RKO (cell line): ENCODE results near the gene TNFRSF8.

Experiments
- DNase-seq: peaks from one replicate; pipeline ENCODE4 v3.0.0-alpha.2; 2016; ENCODE audit warnings: low spot score

TNFRSF8 gene

DNA sequence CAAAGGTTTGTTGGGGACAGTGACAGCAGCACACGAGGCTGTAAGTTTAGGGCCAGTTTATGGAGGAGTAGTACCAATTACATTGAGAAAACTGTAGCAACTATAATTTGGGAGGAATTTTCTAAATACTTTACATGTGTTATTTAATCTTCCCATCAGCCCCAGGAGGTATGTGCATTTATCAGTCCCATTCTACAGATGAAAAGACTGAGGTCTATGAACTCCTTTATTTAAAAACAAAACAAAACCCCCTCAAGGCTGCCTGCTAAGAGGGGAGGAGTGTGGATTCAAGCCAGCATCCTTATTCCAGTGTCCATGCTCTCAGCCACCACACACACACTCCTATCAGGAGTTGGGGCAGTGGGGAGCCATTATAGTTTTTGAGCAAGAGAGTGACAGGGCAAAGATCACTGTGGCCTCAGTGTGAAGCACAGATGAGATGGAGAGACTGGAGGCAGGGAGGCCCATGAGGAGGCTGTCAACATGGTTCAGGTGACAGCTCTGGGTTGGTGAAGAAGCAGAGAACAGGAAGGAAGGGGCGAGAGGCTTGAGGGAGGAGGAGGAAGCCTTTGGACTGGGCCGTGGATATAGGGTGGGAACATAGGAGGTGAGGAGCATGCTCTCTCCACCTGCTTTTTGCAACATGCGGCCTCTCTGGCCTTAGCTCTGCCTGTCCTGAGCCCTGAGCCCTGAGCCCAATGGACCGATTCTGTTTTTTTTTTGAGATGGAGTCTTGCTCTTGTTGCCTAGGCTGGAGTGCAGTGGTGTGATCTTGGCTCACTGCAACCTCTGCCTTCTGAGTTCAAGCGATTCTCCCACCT lies 113.4 kb downstream of the TNFRSF8 start:
- no peak for DNase-seq

DNA sequence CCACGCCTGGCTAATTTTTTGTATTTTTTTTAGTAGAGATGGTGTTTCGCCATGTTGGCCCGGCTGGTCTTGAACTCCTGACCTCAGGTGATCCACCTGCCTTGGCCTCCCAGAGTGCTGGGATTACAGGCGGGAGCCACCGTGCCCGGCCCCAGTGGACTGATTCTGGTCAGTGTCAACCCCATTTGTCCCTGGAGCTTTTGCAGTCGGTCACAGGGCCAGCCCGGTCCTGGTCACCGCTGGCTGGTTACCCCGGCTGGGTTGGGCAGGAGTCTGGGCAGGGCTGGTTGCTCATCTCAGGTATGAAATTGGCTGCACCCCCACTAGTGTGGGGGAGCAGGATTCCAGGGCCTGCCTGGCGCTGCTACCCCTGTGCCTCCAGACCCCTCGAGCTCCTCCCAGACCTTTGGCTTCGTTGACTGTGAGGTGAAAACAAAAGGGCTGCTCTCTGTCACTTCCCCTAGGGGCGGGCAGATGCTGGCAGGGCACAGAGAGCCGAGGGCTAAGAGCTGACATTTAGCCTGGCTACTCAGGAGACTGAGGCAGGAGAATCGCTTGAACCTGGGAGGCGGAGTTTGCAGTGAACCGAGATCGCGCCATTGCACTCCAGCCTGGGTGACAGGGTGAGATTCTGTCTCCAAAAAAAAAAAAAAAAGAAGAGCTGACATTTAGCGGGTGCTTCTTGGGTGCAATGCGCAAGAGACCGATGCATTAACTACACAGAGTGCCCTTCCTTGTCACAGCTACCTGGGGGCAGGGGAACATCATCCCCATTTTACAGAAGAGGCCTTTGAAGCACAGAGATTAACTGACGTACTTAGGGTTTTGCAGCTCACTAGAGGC lies 114.3 kb downstream of the TNFRSF8 start:
- DNase-seq = no peak

DNA sequence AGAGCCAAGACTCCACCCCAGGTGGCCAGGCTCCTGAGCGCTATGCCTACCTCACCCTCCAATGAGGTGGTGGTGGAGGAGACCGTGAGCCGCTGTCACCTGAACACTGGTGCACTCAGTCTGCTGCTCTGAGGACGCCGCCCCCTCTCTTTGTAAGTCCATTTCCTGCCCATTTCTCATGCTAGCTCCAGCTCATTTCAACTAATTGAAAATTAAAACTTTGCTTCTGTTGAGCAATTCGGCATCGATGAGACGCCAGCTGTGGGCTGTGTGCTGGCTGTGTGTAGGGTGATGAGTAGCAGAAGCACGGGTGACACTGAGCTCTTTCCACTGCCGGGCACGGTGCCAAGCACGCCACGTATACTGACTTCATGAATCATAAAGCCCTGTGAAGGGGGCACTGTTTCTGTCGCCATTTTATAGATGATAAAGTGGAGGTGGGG lies 114.9 kb downstream of the TNFRSF8 start:
- DNase-seq = peak; percentile 41

DNA sequence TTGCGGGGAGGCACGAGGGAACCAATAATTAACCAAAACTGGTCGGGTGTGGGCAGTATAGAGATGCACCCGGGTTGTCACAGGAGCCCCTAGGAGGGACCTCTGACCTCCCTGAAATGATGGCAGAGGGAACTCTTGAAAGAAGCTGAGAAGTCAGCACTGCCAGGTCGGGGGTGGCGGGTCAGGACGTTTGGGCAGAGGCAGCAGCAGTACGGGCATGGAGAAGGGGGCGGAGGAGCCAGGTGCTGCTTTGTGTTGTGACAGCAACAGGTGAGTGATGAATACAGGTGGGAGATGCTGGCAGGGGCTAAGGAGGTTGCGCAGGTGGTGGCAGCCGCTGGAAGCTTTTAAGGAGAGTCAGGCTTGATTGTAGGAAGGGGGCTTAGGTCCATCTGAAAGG lies 115.4 kb downstream of the TNFRSF8 start:
- DNase-seq = no peak

DNA sequence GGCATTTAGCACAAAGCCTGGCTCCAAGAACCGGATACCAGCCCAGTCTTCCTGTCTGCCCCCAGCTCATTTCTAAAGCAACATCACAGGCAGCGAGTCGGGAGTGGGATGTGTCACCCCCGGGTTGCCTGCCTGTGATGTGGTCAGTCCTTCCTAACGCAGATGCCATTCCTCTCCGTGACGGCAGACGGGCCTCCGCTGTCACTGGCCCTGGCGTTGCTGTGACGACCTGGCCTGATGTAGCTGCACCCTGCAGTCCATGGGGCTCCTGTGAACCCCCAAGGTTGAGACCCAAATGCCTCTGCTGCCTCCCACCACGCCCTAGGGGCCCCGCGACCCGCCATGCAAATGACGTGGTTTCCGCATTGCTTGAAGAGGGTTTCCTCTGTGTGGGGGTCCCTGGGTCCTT lies 116.0 kb downstream of the TNFRSF8 start:
- DNase-seq = peak; percentile 26

DNA sequence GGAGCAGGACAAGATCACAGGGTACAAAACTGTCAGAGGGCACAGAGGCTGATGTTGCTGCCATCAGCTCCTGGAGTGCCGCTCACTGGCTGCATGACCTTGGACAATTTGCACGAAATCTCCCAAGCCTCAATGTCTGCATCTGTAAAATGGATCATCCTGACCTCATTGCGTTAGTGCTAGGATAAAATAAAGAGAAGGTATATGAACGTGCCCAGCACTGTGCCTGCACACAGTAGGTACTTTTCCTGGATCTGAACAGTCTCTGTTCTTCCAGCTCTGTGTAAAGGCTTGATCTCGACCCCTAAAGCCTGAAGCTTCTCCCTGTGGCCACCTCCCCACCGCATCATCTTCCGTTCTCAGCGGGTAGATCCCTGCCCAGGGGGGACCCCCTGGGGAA lies 116.6 kb downstream of the TNFRSF8 start:
- no peak for DNase-seq

DNA sequence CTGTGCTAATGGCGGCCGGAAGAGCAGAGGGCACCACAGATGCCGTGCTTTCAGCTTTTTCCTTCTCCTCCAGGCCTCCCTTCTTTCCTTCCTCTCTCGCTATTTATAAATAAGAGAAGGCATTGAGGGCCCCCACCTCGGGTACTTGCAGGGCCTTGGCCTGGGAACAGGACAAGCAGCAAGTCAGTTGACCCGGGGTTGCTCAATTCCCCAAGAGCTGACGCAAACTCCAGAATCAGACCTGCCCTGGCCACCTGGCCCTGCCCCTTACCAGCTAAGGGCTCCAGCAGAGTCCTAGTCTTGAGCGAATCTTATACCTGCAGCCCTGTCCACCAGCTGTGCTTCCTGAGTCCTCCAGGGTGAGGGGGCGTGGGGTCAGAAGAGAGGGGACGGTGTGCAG lies 117.2 kb downstream of the TNFRSF8 start:
- DNase-seq = no peak

DNA sequence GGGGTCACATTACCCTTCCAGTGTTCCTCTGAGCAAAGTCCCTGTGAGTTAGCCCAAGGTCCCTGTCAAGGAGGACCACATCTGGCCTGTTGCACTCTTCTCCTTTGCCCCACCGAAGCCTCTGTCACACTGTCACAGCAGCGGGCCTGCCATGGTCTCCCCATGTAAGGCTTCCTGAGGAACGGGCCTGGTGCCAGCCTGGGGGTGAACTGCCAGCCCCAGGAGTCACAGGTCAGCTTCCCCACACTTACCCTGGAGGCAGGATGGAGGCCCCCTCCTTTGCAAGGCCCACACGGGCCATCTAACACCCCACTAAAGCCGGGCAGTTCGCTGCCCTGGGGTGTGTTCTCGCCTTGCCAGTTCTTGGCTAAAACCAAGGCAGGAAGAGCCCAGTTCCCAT lies 117.8 kb downstream of the TNFRSF8 start:
- no peak for DNase-seq

DNA sequence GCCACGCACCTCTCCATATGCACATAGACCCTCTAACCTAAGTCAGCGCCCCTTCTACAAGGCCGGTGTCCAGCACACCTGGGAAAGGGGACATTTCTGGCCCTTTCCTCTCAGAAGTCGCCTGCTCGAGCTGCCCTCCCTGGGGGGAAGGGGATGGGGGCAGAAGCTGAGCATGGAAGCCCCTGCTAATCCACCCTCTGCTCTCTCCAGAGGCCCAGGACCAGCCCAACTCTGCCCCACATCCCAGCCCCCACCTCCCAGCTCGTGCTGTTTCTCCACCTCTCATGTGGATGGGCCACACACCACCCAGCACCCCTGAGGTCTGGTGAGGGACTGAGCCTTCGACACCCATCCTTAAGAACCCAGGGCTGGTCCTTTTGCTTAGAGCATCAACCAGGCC lies 118.5 kb downstream of the TNFRSF8 start:
- no peak for DNase-seq

DNA sequence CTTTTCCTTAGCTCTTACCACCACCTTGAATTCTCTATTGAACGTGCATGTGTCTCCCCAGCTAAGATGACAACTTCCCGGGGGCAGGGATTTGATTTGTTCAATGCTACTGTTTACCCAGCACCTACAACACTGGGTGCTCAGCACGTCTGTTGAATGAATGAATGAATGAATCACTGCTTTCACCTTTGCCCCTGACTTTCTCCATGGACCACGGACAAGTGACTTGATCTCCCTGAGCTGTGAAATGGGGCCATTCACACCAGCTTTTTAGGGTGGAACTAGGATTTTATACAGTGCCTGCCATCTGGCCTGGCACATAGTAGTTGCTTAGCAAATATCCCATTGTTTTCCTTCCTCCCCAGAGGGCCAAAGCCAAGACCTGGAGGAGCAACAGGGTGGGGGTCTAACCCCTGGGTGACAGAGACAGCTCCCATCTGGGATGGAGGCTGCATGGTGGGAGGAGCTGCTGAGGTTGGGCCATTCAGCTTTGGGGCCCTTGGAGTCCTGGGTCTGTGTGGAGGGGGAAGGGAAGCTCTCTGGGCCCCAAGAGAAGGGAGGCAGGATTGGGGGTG lies 119.4 kb downstream of the TNFRSF8 start:
- no peak for DNase-seq

DNA sequence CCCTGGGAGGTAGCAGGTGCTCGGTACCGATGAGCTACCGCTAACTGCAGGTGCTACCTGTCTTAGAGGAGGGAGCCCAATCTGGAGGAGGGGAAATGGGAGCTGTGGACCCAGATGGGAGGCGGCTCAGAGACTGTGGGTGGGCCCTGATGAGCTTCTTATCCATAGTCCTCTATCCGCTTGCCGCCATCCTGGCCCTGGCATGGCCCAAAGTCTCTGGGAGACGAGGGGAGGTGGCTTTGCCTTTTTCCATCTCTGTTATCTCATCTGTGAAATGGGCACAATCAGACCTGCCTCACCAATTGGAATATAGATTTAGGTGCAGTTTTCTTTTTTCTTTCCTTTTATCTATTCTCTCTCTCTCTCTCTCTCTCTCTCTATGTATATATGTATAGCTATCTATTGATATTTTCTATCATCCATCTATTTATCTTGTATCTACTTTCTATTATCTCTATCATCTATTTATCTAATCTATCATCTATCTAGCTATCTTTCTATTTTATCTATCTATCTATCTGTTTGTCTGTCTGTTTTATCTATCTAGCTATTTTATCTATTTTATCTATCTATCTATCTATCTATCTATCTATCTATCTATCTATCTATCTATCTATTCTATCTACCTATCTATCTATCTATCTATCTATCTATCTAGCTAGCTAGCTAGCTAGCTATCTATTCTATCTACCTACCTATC lies 120.1 kb downstream of the TNFRSF8 start:
- DNase-seq = no peak

DNA sequence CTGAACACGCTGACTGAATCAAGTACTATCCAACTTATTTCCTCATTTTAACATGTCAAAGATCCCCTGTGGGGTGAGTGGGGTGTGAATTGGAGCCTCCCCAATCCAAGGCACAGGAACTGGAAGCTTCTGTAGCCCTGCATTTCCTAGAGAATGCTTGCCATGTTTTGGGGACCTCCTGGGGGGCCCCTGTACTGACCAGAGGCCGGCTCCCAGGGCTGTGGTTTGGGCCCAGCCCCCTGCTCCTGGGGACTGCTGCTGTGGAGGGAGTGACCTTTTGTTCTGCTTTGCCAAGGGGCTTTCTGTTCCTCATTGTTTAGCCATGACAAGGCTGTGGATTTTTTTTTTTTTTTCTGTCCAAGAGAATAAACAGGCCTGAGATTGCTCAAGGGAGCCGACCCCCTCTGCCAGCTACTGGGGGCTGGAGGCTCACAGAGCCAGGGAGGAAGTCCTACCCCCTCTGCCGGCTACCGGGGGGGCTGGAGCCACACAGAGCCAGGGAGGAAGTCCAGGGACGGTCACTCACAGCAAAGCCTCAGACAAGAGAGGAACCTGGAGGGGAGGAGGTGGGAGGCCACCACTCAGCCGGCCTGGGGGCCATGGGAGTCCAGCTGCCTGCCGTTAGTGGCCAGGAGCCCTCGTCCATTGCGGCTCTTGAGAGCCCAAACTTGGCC lies 121.0 kb downstream of the TNFRSF8 start:
- no peak for DNase-seq

DNA sequence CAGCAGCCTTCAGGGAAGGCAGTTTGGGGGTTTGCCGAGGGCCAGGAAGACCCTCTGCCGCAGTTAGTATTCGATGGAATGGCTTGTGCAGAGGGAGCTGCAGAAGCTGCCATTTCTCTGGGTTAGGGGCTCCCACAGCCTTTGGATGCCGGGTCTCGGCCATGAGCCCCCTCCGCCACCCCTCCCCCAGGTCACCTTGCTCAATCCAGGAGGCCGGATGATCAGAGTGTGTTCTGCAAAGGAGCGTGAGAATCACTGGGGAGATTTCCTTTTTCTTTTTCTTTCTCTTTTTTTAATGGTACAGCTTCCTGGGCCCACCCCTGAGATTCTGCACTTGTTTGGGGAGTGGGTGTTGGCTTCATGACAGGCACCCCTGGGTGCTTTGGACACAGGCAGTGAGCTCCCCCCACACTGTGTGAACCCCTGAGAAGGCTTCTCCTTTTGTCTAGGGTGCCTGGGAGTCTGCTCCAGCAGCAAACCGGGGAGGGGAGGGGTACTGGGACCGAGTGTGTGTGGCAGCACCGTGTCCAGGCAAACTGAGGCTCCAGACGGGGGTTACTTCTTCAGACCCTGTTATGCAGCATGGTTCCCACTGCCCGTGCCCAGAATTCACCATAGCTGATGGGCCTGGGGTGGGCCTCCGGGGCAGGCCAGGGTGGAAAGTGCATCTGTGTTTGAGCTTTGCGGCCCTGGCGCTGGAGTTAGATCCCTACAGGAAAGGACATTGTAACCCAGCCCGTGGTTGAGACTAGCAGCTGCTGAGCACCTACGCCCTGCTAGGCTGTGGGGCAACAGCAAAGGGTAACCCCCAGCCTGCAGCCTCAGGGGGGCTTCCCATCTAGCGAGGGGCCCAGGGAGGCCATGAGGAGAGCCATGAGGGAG lies 122.2 kb downstream of the TNFRSF8 start:
- DNase-seq = no peak

DNA sequence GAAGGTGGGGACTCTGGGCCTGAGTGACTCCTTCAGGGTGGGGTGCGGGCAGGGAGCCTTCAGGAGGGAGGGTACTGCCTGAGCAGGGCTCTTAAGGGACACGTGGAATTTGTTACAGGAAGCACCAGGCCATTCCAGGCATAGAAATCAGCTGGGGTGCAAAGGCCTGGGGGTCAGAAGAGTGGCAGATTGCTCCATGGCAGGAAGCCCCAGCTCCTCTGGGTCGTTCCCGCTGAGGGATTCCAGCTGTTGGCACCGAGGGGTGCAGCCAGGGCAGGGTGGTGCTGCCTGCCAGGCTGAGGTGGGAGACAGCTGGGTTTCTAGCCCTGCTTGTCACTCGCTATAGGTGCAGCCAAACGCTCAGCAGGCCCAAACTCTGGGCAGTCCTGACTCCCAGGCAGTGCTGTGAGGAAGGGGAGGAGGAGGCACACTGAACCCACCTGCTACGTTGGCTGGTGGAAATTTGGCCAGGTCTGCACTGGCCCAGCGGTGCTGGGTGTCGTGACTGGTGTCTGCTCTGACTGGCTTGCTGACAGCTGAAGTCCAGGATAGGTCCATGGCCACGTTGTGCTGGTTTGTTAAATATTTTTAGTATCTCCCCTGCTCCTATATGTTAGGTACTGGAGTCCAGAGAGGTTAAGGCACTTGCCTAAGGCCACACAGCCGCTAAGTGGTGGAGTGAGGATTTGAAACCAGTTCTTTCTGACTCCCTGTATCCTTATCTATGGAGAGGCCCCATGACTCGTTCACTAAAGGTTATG lies 123.0 kb downstream of the TNFRSF8 start:
- no peak for DNase-seq

DNA sequence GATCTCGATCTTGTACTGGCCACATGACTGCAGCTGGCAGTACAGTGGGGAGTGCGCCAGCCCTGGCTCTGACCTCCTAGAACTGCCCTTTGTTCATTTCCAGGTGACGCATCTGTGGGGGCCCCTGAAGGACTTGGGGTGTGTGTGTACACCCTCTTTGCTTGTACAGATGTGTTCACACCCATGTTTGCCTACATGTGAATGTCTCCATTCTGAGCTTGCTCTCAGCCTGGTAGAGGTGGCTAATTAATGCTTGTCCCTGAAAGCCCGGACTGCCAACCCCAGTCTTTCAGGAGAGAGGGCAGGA lies 123.5 kb downstream of the TNFRSF8 start:
- DNase-seq = no peak

DNA sequence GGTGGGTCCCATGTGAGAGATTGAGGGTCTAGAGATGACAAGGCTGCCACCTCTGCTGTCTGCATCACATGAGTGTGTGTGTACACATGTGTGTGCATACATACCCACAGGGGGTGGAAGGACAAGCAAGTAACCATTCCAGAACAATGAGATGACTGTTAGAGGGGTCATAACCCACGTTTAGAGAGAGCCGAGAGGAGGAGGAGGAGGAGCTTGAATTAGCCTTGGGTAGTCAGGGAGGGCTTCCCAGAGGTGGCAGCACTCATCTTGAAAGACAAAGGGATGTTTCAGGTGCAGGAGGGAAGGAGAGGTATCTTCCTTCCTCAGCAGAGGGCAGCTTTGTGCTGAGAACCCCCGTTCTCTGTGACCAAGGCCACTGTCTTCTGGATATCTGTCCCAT lies 125.0 kb downstream of the TNFRSF8 start:
- DNase-seq = no peak

DNA sequence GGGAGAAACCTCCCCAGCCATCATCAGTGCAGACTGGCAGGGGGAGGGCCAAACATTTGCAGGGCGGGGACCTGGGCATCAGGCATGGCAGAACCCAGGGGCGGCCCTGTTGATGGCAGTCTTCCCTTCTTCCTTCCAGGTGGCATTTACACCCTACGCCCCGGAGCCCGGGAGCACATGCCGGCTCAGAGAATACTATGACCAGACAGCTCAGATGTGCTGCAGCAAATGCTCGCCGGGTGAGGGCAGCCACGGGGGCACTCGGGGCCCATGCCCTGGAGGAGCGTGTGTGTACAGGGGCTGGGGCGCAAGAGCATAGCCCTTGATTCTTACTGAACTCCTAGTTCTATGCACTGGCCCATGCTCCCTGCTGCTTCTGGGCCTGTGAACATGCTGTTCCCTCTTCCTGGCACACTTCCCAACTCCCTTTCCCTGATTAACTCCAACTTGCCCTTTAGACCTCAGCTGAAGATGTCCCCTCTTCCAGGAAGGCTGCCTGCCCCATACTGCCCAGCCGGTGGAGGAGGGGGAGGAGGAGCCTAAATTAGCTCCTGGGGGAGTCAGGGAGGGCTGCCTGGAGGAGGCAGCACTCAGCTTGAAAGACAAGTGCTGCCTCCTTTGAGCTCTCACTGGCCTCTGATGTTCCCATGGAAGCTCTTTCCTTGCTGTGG lies 125.7 kb downstream of the TNFRSF8 start:
- no peak for DNase-seq

DNA sequence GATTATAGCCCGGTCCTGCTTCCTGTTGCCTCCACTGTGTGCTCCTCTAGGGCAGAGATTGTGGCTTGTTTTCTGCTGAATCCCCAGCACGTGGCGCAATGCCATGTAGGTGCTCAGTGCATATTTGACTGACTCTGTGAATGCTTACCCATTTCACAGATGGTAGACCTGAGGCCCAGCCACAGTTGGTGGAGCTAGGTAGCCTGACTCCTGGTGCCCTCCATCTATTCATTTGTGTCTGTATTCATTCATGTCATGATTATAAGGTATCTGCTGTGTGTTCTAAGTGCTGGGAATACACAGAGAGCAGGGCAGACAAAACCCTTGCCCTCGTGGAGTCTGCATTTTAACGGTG lies 126.2 kb downstream of the TNFRSF8 start:
- no peak for DNase-seq

DNA sequence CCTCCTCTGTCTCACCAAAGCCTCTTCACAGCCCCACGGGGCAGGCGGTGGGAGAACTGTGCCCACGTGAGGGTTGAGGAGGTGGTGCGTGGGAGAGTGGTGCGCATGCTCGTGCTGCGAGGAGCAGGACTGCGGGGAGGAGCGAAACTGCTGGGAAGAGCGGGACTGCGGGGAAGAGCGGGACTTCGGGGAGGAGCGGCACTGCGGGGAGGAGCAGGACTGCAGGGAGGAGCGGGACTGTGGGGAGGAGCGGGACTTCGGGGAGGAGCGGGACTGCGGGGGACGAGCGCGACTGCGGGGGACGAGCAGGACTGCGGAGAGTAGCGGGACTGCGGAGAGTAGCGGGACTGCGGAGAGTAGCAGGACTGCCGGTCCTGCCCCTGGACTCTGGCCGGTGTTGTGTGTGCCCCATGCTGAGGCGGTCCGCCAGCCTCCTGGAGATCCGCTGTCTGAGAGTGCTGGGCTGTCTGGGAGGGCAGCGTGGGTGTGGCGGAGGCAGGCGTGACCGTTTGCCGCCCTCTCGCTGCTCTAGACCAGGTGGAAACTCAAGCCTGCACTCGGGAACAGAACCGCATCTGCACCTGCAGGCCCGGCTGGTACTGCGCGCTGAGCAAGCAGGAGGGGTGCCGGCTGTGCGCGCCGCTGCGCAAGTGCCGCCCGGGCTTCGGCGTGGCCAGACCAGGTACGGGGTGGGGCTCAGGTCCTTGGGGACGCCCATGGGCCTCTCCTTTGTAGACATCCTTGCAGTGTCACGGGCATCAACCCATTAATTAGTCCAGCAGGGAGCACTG lies 128.3 kb downstream of the TNFRSF8 start:
- DNase-seq = no peak
